IPS-NIHi7 (cell line): Measurements from ENCODE around the gene PDZD4.

Experiments
- DNase-seq: peaks from one replicate; pipeline ENCODE4 v3.0.0; 2012; ENCODE audit warnings: mixed read lengths; ENCODE audit errors: extremely low spot score

PDZD4 gene

GRCh38 chrX:153813161-153813560, 17.2 kb downstream of the PDZD4 start:
- DNase-seq: no peak

GRCh38 chrX:153812220-153812619, 18.1 kb downstream of the PDZD4 start:
- no peak for DNase-seq

GRCh38 chrX:153807976-153808375, 22.4 kb downstream of the PDZD4 start:
- DNase-seq: no peak

GRCh38 chrX:153806999-153807575, 23.3 kb downstream of the PDZD4 start:
- DNase-seq: no peak

- no peak for DNase-seq
These were observed 24.9 kb downstream of the PDZD4 start for GRCh38 chrX:153805436-153805835.

GRCh38 chrX:153804621-153805020, 25.7 kb downstream of the PDZD4 start:
- DNase-seq: no peak

- DNase-seq: no peak
These were observed 26.2 kb downstream of the PDZD4 start for GRCh38 chrX:153804100-153804595.

GRCh38 chrX:153803211-153804099, 26.9 kb downstream of the PDZD4 start:
- DNase-seq: no peak

- no peak for DNase-seq
These were observed 27.8 kb downstream of the PDZD4 start for GRCh38 chrX:153802513-153803045.

- no peak for DNase-seq
These were observed 28.7 kb downstream of the PDZD4 start for GRCh38 chrX:153801669-153802068.

- DNase-seq: no peak
These were observed 29.6 kb downstream of the PDZD4 start for GRCh38 chrX:153800746-153801145.

- no peak for DNase-seq
These were observed 30.1 kb downstream of the PDZD4 start for GRCh38 chrX:153800177-153800722.

- DNase-seq: no peak
These were observed 31.0 kb downstream of the PDZD4 start for GRCh38 chrX:153799326-153799725.

- DNase-seq: no peak
These were observed 32.8 kb downstream of the PDZD4 start for GRCh38 chrX:153797415-153798015.

GRCh38 chrX:153794897-153795816, 35.2 kb downstream of the PDZD4 start:
- DNase-seq: no peak

GRCh38 chrX:153794018-153794896, 36.1 kb downstream of the PDZD4 start, which contains the start of the genes IDH3G and SSR4:
TSS of gene IDH3G (minus strand) at chrX:153794375. CDS start at chrX:153794326, 49 bp downstream.
TSS of gene SSR4 (plus strand) at chrX:153794668. CDS start at chrX:153794688, 20 bp downstream.
- DNase-seq: peak; percentile 96

- no peak for DNase-seq
These were observed 37.1 kb downstream of the PDZD4 start for GRCh38 chrX:153793291-153793690.

- no peak for DNase-seq
These were observed 38.0 kb downstream of the PDZD4 start for GRCh38 chrX:153792368-153792767.

- DNase-seq: no peak
These were observed 39.1 kb downstream of the PDZD4 start for GRCh38 chrX:153791104-153791852.
